Measurements from ENCODE around the gene GIPC1. TPM values are rescaled to one million over a fixed set of nuclear protein-coding genes. Genes with fewer than 3 reads are reported as not detected.

GIPC1 gene
- total RNA-seq, 1 experiment from 2014 or later: 148 TPM

DNA sequence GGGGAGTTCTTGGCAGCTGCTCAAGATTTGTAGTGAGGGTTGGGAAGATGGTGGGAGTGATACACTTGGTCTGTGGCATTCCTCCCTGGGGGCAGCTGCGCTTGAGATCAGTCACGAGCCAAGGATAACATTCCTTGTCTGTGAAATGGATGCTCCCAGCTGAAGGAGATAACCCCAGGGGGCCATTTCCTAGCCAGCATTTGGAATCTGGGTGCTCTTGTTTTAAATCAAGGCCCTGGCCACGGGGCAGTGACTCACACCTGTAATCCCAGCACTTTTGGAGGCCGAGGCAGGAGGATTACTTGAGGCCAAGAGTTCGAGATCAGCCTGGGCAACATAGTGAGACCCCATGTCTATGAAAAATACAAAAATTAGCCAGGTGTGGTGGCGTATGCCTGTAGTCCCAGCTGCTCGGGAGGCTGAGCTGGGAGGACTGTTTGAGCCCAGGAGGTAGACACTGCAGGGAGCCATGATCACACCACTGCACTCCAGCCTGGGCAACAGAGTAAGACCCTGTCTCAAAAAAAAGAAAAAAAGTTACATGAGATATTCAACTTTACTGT is 58.3 kb downstream of the GIPC1 start:
- peaks cover 32% of the 10 kb centered on the region for H3K36me3 ChIP-seq
- no peaks in the 10 kb centered on the region for H3K27me3 ChIP-seq (replicated peaks)
- peaks cover 27% of the 10 kb centered on the region for H3K4me1 ChIP-seq (replicated peaks)
- no peaks in the 10 kb centered on the region for H3K9me3 ChIP-seq (replicated peaks)
- no peak overlapping the region for H3K4me3 ChIP-seq
- no peak for DNase-seq (ENCODE audit: low read depth in 1 of 2, low spot score in 2 of 2)
- H3K27ac ChIP-seq: no peak overlapping the region

DNA sequence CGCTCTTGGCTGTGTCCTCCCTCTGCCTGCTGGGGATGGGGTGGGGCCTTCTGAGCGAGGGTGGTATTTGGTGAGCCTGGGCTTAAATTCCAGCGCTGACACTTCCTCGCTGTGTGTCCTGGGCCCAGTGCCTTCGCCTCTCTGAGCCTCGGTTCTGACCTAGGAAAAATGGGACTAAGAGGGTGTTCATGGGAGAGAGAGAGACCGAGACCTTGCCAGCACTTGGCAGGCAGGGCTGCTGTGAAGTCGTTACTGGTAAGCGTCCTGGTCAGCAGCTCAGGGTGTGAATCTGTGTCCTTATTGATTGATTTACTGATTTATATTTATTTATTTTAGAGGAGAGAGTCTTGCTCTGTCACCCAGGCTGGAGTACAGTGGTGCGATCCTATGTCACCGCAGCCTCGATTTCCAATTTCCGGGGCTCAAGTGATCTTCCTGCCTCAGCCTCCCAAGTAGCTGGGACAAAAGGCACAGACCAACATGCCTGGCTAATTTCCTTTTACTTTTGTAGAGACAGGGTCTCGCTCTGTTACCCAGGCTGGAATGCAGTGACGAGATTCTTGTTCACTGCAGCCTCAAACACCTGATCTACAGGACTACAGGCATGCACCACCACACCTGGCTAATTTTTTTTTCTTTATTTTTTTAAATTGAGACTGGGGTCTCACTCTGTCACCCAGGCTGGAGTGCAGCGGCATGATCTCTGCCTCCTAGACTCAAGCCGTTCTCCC is 60.4 kb downstream of the GIPC1 start:
- no peak for DNase-seq (ENCODE audit: low read depth in 1 of 2, low spot score in 2 of 2)
- H3K9me3 ChIP-seq (replicated peaks): no peaks in the 10 kb centered on the region
- H3K36me3 ChIP-seq: peaks cover 18% of the 10 kb centered on the region
- H3K27ac ChIP-seq: peak overlapping the region; percentile 59
- H3K27me3 ChIP-seq (replicated peaks): no peaks in the 10 kb centered on the region
- H3K4me3 ChIP-seq: peak overlapping the region; percentile 71; the same call in 1 of the 2 replicates
- H3K4me1 ChIP-seq (replicated peaks): peaks cover 29% of the 10 kb centered on the region

DNA sequence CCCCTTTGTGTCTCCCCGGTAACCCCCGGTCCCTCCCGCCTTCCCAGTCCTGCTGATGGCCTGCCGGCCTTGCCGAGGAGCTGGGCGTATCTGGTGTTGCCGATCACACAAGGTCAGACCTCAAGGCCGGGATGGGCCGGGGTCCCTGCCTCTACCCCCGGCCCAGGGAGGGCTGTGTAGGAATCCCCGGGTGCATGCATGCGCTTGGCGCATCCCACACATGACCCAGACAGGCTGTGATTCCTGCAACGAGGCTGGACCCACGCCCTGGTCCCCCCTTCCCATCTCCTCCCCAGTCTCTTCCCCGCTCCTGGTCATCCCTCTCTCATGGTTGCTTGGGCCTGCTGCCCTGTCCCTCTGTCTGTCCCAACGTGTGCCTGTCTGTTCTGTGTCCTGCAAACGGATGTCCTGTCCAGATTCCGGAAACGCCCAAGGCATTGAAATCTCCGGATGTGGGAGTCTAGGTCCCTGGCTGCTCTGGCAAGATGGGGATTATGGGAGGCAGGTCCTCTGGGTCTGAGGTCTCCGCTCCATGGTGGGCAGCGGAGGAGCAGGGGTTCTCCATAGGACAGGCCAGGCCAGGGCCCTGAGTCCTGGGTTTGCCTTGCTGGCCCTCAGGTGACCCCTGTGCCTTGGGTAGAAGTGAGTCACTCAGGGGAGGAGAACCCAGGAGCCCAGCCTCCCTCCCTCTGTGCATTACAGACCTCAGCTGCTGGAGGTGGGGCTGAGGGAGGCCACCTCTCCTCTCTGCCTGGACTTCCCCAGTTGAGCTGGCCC is 61.2 kb downstream of the GIPC1 start:
- Histone ChIP-seq H3K4me3 (peak overlapping the region; percentile 71), H3K27ac (peak overlapping the region; percentile 59), H3K27me3 (replicated peaks) (no peaks in the 10 kb centered on the region), H3K36me3 (peaks cover 18% of the 10 kb centered on the region), H3K9me3 (replicated peaks) (no peaks in the 10 kb centered on the region), H3K4me1 (replicated peaks) (peaks cover 29% of the 10 kb centered on the region)
- peak; percentile 79 to 84 for DNase-seq (ENCODE audit: low read depth in 1 of 2, low spot score in 2 of 2)

DNA sequence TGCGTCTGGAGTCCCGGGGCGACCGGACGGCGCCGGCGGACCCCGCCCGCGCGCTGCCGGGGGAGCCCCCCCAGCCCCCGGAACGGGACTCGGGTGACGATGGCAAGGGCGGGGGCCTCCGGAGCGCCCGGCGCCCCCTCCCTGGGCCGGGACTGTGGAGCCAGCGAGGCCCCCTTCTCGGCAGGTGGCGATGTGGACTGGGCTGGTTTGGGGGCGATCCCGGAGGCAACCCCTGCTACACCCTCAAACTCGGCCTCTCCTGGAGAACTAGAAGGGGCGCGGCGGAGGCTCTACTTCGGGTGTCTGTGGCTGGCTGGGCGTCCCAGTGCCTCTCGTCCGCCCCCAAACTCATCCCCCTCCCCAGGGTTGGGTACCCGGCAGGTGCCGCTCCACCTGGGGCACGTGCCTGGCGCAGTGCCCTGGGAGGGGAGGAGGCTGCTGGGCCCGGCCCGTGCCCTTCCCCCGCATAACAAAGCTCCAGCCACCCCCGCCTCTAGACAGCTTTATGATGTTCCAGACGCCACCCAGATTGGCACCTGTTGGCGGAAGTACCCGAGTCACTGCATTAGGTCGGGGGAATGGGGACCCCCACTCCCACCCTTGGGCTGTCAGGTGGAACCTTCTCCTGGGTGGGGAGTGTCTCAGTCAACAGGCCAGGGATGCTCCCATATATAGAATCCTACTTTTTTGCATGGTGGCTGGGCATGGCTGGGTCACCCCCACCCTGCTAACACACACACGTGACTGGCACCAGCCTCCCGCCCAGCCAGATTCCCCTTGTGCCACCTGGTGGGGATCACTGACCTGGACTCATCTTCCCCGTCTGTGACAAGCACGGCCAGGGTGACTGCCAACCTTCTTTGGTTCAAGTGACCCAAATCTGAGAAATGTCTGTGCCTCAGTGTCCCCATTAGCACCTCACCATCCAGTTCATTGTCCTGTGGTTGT is 62.1 kb downstream of the GIPC1 start:
- Histone ChIP-seq H3K4me3 (peak overlapping the region; percentile 71), H3K36me3 (peaks cover 18% of the 10 kb centered on the region), H3K4me1 (replicated peaks) (peaks cover 29% of the 10 kb centered on the region), H3K9me3 (replicated peaks) (no peaks in the 10 kb centered on the region), H3K27me3 (replicated peaks) (no peaks in the 10 kb centered on the region), H3K27ac (peak overlapping the region; percentile 38; the same call in 1 of the 2 replicates)
- DNase-seq (ENCODE audit: low read depth in 1 of 2, low spot score in 2 of 2): no peak

DNA sequence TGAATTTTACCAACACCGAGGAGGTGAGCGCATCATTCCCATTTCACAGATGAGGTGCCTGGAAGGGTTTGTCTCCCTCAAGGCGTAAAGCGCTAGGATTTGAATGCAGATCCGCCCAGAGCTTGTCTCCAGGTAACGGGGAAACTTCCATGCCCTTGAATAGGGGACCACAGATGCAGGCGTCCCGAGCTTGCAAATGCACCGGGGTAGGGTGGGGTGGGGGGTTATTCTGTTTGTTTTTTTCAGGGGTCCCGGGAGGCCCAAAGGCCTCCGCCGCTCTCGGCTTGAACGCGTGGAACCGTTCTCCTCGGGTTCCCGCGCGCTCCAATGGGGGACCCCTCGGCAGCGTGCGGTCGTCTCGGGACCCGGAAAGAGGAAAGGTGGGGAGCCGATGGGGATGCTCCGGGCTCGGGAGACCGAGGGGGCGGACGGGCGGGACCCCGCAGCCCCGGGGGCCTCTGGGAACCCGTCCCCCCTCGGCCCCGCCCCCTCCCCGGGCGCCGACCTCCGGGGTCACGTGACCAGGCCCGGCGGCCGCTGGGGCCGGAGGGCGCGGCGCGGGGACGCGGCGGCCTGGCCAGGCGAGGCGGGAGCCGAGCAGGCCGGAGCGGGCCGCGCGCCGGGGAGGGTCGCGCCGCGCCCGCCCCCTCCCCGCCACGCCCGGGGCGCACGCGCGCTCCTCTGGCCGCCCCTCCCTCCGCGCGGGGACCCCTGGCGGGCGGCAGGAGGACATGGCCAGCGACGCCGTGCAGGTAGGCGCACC is 63.0 kb downstream of the GIPC1 start, which contains the start of gene PKN1:
TSS of gene PKN1 (plus strand) at position 516 of the 763 bp plus-strand sequence. CDS start at position 732, 216 bp downstream.
- H3K36me3 ChIP-seq: peaks cover 18% of the 10 kb centered on the region

DNA sequence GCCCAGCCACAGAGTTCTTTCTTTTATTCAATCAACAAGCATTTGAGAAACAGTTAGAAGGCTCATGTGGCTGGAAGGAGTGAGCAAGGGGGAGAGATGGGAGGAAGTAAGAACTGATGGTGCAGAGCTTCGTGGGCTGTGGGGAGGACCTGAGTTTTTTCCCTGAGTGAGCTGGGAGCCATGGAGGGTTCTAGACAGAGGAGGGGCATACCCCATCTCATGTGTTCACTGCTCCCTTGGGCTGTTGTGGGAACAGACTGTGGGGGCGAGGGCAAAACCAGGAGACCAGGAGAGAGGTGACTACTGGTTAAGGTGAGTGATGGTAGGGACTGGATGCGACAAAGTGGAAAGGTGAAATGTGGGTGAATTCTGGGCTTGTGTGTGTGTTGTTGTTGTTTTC is 65.2 kb downstream of the GIPC1 start:
- no peak for DNase-seq (ENCODE audit: low read depth in 1 of 2, low spot score in 2 of 2)
- H3K9me3 ChIP-seq (replicated peaks): no peaks in the 10 kb centered on the region
- H3K36me3 ChIP-seq: peaks cover 10% of the 10 kb centered on the region
- H3K27me3 ChIP-seq (replicated peaks): no peaks in the 10 kb centered on the region
- no peak overlapping the region for H3K27ac ChIP-seq
- H3K4me1 ChIP-seq (replicated peaks): peaks cover 29% of the 10 kb centered on the region
- H3K4me3 ChIP-seq: no peak overlapping the region

More for the DNA sequence above, 63.0 kb downstream of the GIPC1 start, which contains the start of gene PKN1:
- Histone ChIP-seq H3K9me3 (replicated peaks) (no peaks in the 10 kb centered on the region), H3K4me3 (peak within 1 kb of the TSS; percentile 71), H3K27ac (peak within 1 kb of the TSS; percentile 38; the same call in 1 of the 2 replicates), H3K4me1 (replicated peaks) (peaks cover 29% of the 10 kb centered on the region), H3K27me3 (replicated peaks) (no peaks in the 10 kb centered on the region)
- DNase-seq (ENCODE audit: low read depth in 1 of 2, low spot score in 2 of 2): no peak

DNA sequence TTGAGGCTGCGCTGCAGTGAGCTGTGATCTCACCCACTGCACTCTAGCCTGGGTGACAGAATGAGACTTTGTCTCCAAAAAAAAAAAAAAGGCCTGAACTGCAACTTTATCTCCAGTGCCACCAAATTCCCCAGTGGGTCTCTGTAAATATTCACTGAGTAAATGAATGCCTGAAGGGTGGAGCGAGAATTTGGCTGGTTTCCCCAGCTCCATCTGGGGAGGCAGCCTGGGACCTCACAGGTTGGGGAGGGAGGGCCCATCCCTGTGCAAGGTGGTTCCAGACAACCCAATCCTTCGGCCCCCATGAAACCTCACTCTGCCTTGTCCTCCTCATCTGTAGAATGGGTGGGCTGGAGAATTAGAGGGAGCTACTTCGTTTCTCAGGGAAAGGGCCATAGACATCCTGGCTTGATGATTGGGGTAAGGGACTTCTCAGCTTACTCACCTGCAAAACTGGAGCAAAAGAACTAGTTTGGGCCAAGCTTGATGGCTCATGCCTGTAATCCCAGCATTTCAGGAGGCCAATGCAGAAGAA is 67.0 kb downstream of the GIPC1 start:
- H3K4me1 ChIP-seq (replicated peaks): peaks cover 12% of the 10 kb centered on the region
- H3K9me3 ChIP-seq (replicated peaks): no peaks in the 10 kb centered on the region
- H3K27ac ChIP-seq: no peak overlapping the region
- H3K36me3 ChIP-seq: peaks cover 5% of the 10 kb centered on the region; the same call in 1 of the 2 replicates
- no peak overlapping the region for H3K4me3 ChIP-seq
- DNase-seq (ENCODE audit: low read depth in 1 of 2, low spot score in 2 of 2): no peak
- no peaks in the 10 kb centered on the region for H3K27me3 ChIP-seq (replicated peaks)

Other genes starting within 250 kb of the GIPC1 start
- 25.6 and 46.7 TPM in 2 replicates for gene ADGRE5, start 114.7 kb downstream of the GIPC1 start, total RNA-seq (2014; rRNA removed; shearing (Covaris generic))
- gene DDX39A, start 76.8 kb downstream of the GIPC1 start, total RNA-seq (2014; rRNA removed; shearing (Covaris generic)): 222 and 278 TPM in 2 replicates
- gene PKN1, start 62.8 kb downstream of the GIPC1 start, total RNA-seq (2014; rRNA removed; shearing (Covaris generic)): 75.2 and 79.7 TPM in 2 replicates
- not detected in 2 replicates for gene PTGER1, start 20.8 kb downstream of the GIPC1 start, total RNA-seq (2014; rRNA removed; shearing (Covaris generic))
- 126 and 146 TPM in 2 replicates for gene DNAJB1, start 22.3 kb upstream of the GIPC1 start, total RNA-seq (2014; rRNA removed; shearing (Covaris generic))
- gene TECR, start 33.5 kb upstream of the GIPC1 start, total RNA-seq (2014; rRNA removed; shearing (Covaris generic)): 43.9 and 56.9 TPM in 2 replicates
- gene NDUFB7, start 75.9 kb upstream of the GIPC1 start, total RNA-seq (2014; rRNA removed; shearing (Covaris generic)): 363 and 563 TPM in 2 replicates
- 0.18 TPM in 1 of 2 replicates, not detected in the other for gene CLEC17A, start 87.0 kb upstream of the GIPC1 start, total RNA-seq (2014; rRNA removed; shearing (Covaris generic))
- not detected in 2 replicates for gene ADGRE3, start 178.7 kb upstream of the GIPC1 start, total RNA-seq (2014; rRNA removed; shearing (Covaris generic))
- 11.3 and 17.3 TPM in 2 replicates for gene ZNF333, start 193.9 kb upstream of the GIPC1 start, total RNA-seq (2014; rRNA removed; shearing (Covaris generic))